Measurements from ENCODE around the gene BTNL3. TPM values are rescaled to one million over a fixed set of nuclear protein-coding genes. Genes with fewer than 3 reads are reported as not detected.

The BTNL3 gene
- total and polyA plus RNA-seq, 10 of the 15 experiments (the other 5 are each of a cell fraction or from before 2014, with no cell fraction given), result 0.39 TPM; not detected in 9

DNA sequence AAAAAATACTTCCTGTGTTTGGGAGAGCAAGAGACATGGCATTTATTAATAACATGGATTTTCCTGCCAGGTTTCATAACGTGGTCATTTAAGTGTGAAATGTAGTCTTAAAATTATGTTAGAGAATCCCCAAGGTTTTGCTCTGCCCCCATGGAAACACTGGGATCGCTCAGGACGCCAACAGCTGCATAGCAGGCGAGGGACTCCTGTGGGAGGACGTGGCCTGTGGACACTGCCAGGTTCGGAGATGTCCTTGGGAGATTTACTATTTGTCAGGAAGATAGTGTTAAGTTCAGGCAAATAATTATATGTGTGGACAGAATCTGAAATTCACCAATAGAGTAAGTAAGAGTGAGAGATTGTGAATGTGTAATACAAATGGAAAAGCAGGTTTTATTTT lies 52.4 kb downstream of the BTNL3 start (continued):
- TF ChIP-seq, protein P1, sequence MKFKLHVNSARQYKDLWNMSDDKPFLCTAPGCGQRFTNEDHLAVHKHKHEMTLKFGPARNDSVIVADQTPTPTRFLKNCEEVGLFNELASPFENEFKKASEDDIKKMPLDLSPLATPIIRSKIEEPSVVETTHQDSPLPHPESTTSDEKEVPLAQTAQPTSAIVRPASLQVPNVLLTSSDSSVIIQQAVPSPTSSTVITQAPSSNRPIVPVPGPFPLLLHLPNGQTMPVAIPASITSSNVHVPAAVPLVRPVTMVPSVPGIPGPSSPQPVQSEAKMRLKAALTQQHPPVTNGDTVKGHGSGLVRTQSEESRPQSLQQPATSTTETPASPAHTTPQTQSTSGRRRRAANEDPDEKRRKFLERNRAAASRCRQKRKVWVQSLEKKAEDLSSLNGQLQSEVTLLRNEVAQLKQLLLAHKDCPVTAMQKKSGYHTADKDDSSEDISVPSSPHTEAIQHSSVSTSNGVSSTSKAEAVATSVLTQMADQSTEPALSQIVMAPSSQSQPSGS (IDR thresholded peaks at IDR 0.05; ENCODE audit: low read length), result no peak

DNA sequence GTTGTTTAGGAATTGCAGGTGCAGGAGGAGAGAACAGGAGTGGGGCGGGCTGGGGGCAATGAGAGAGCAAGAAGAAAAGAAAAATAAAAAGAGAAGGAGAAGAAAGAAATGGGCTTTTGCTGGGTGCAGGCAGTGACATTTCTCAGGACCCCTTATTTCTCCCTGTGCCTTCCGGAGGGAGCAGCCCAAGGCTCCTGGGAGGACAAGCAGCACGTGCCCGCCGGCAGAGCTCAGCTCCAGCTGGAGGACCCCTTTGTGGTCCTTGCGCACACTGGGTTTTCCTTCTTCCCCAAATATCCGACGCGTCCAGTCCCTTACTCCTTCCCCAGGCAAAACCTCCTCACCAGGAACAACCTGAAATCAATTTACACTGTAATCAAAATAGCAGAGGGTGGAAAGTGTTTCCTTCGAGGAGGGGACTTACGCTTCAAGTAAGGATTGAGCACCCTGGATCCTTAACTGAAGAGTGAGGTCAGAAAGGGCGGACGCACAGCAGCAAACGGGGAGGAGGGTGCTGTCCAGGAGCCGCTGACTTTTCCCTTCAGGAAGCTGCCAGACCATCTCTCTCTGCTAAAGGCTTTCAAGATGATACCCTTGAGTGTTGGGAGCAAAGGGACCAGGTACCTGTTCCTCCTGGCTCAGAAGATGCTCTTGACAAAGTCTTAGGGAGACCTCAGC lies 53.5 kb downstream of the BTNL3 start:
- H2AFZ ChIP-seq (ENCODE audit: control insufficient read depth, low read depth, low read length), result no peak overlapping the region
- in situ Hi-C loops (cut with MboI), result no loop called here
- intact Hi-C loops (cut with micrococcal nuclease; ENCODE audit: unreplicated experiment), result no loop called here
- no peak overlapping the region for H3K4me3 ChIP-seq
- ATAC-seq (no peak), DNase-seq (ENCODE audit: low read depth, low spot score) (no peak), FAIRE-seq (no peak)
- H3K4me2 ChIP-seq (ENCODE audit: control insufficient read depth, insufficient read depth), result no peak overlapping the region
- H3K4me1 ChIP-seq (ENCODE audit: control insufficient read depth, insufficient read depth, low read length), result no peaks in the 10 kb centered on the region
- BruUV-seq (replicated peaks), result no TSS peak
- SMC1A ChIA-PET (ENCODE audit: uncharacterized antibody, unreplicated experiment), result interaction anchor here (1.0 to 1.3 kb wide), 2 partner anchors 9 to 258 kb away, joined by 3 to 5 read pairs; no protein-coding TSS in a partner anchor
- H3K9ac ChIP-seq (ENCODE audit: control insufficient read depth, insufficient read depth, low read length), result no peak overlapping the region
- POLR2A ChIA-PET, result no interaction called here
- 46% methylated on average over 15 of the region's 15 CpGs for WGBS (ENCODE audit: insufficient coverage, insufficient replicate concordance, low lambda C conversion rate, missing lambda C conversion rate)
- RAD21 ChIA-PET (ENCODE audit: unreplicated experiment), result interaction anchor here (2.2 kb wide), 1 partner anchor 130 kb away, joined by 7 read pairs; no protein-coding TSS in a partner anchor
- no peaks in the 10 kb centered on the region for H3K36me3 ChIP-seq (ENCODE audit: control insufficient read depth in 2 of 2, insufficient read depth in 2 of 2, low read length in 1 of 2)
- no peaks in the 10 kb centered on the region; the same call in 2 of the 3 replicates for H3K9me3 ChIP-seq (replicated peaks; ENCODE audit: control insufficient read depth, insufficient read depth, low read length)
- H3K27me3 ChIP-seq (replicated peaks in 1 of 2; ENCODE audit: control insufficient read depth in 2 of 2, insufficient read depth in 2 of 2, low read length in 1 of 2), result no peaks in the 10 kb centered on the region
- no peaks in the 10 kb centered on the region for H3K79me2 ChIP-seq (ENCODE audit: control insufficient read depth, insufficient read depth, low read length)
- CTCF ChIA-PET, result interaction anchor here (0.6 to 3.4 kb wide), 6 partner anchors 105 to 173 kb away, joined by 3 to 12 read pairs (median 5); no protein-coding TSS in a partner anchor
- no peak overlapping the region for H3K27ac ChIP-seq (ENCODE audit: control insufficient read depth, insufficient read depth)
- no peaks in the 10 kb centered on the region for H4K20me1 ChIP-seq (ENCODE audit: control insufficient read depth, insufficient read depth)
- TF ChIP-seq CEBPB (IDR thresholded peaks at IDR 0.05; ENCODE audit: borderline replicate concordance in 1 of 2, low read depth in 2 of 2, low read length in 2 of 2) (no peak), FOXK2 (IDR thresholded peaks at IDR 0.05) (no peak), NR2C1 (IDR thresholded peaks at IDR 0.05) (no peak), SIN3A (IDR thresholded peaks at IDR 0.05; ENCODE audit: low read depth, low read length) (no peak), IKZF1 (conservative IDR thresholded peaks at IDR 0.05) (no peak), RELA (IDR thresholded peaks at IDR 0.05; ENCODE audit: borderline replicate concordance, partially characterized antibody) (no peak), JUNB (IDR thresholded peaks at IDR 0.05) (no peak), CHD1 (IDR thresholded peaks at IDR 0.05; ENCODE audit: low read depth, low read length) (no peak), FOS (IDR thresholded peaks at IDR 0.05; ENCODE audit: borderline replicate concordance, extremely low read depth, insufficient read length) (no peak), ESRRA (IDR thresholded peaks at IDR 0.05; ENCODE audit: low read length) (no peak), FOXM1 (IDR thresholded peaks at IDR 0.05; ENCODE audit: low read depth, low read length) (no peak)
- TF ChIP-seq, protein P2, sequence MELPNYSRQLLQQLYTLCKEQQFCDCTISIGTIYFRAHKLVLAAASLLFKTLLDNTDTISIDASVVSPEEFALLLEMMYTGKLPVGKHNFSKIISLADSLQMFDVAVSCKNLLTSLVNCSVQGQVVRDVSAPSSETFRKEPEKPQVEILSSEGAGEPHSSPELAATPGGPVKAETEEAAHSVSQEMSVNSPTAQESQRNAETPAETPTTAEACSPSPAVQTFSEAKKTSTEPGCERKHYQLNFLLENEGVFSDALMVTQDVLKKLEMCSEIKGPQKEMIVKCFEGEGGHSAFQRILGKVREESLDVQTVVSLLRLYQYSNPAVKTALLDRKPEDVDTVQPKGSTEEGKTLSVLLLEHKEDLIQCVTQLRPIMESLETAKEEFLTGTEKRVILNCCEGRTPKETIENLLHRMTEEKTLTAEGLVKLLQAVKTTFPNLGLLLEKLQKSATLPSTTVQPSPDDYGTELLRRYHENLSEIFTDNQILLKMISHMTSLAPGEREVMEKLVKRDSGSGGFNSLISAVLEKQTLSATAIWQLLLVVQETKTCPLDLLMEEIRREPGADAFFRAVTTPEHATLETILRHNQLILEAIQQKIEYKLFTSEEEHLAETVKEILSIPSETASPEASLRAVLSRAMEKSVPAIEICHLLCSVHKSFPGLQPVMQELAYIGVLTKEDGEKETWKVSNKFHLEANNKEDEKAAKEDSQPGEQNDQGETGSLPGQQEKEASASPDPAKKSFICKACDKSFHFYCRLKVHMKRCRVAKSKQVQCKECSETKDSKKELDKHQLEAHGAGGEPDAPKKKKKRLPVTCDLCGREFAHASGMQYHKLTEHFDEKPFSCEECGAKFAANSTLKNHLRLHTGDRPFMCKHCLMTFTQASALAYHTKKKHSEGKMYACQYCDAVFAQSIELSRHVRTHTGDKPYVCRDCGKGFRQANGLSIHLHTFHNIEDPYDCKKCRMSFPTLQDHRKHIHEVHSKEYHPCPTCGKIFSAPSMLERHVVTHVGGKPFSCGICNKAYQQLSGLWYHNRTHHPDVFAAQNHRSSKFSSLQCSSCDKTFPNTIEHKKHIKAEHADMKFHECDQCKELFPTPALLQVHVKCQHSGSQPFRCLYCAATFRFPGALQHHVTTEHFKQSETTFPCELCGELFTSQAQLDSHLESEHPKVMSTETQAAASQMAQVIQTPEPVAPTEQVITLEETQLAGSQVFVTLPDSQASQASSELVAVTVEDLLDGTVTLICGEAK (IDR thresholded peaks at IDR 0.05; ENCODE audit: borderline replicate concordance), result no peak
- TF ChIP-seq, protein P3, sequence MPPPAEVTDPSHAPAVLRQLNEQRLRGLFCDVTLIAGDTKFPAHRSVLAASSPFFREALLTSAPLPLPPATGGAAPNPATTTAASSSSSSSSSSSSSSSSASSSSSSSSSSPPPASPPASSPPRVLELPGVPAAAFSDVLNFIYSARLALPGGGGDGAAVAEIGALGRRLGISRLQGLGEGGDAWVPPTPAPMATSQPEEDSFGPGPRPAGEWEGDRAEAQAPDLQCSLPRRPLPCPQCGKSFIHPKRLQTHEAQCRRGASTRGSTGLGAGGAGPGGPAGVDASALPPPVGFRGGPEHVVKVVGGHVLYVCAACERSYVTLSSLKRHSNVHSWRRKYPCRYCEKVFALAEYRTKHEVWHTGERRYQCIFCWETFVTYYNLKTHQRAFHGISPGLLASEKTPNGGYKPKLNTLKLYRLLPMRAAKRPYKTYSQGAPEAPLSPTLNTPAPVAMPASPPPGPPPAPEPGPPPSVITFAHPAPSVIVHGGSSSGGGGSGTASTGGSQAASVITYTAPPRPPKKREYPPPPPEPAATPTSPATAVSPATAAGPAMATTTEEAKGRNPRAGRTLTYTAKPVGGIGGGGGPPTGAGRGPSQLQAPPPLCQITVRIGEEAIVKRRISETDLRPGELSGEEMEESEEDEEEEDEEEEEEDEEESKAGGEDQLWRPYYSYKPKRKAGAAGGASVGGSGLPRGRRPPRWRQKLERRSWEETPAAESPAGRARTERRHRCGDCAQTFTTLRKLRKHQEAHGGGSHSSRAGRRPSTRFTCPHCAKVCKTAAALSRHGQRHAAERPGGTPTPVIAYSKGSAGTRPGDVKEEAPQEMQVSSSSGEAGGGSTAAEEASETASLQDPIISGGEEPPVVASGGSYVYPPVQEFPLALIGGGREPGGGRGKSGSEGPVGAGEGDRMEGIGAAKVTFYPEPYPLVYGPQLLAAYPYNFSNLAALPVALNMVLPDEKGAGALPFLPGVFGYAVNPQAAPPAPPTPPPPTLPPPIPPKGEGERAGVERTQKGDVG (CRISPR knock-in tag; IDR thresholded peaks at IDR 0.05), result no peak
